ENCODE data around the gene TEF.
A peak's percentile ranks its signal among the peaks of the same experiment; 100 is the strongest.

Gene TEF

GRCh38 chr22:41381329-41382097 is at the start of gene TEF:
TEF (plus strand) TSS chr22:41381942; CDS start chr22:41382045, 103 bp downstream.
- TF ChIP-seq TEAD4 (IDR thresholded peaks at IDR 0.05) (no peak), TCF12 (IDR thresholded peaks at IDR 0.05; ENCODE audit: low read depth) (no peak), NFIC (IDR thresholded peaks at IDR 0.05) (no peak), FOXM1 (IDR thresholded peaks at IDR 0.05; ENCODE audit: borderline replicate concordance, low read depth) (no peak), RAD21 (IDR thresholded peaks at IDR 0.05; ENCODE audit: low read depth) (no peak), MAX (IDR thresholded peaks at IDR 0.05) (peak; percentile 90), CREB1 (IDR thresholded peaks at IDR 0.05; ENCODE audit: low read depth) (no peak), ZBTB7A (IDR thresholded peaks at IDR 0.05; ENCODE audit: low read depth) (peak; percentile 91), USF1 (IDR thresholded peaks at IDR 0.05) (peak; percentile 97), CEBPB (IDR thresholded peaks at IDR 0.05) (no peak), TAF1 (IDR thresholded peaks at IDR 0.05; ENCODE audit: low read depth) (no peak), REST (IDR thresholded peaks at IDR 0.05; ENCODE audit: low read depth) (no peak), YY1 (IDR thresholded peaks at IDR 0.05; ENCODE audit: low read depth) (no peak), EGR1 (IDR thresholded peaks at IDR 0.05) (no peak), EP300 (IDR thresholded peaks at IDR 0.05; ENCODE audit: borderline replicate concordance) (no peak)

GRCh38 chr22:41332217-41332939 is 49.4 kb upstream of the TEF start:
- TF ChIP-seq TCF12 (IDR thresholded peaks at IDR 0.05; ENCODE audit: low read depth) = no peak
- TF ChIP-seq USF1 (IDR thresholded peaks at IDR 0.05) = no peak
- TF ChIP-seq CEBPB (IDR thresholded peaks at IDR 0.05) = no peak
- no peak for TF ChIP-seq EP300 (IDR thresholded peaks at IDR 0.05; ENCODE audit: borderline replicate concordance)
- TF ChIP-seq ZBTB7A (IDR thresholded peaks at IDR 0.05; ENCODE audit: low read depth) = no peak
- no peak for TF ChIP-seq TEAD4 (IDR thresholded peaks at IDR 0.05)
- TF ChIP-seq MAX (IDR thresholded peaks at IDR 0.05) = no peak
- no peak for TF ChIP-seq CREB1 (IDR thresholded peaks at IDR 0.05; ENCODE audit: low read depth)
- TF ChIP-seq FOXM1 (IDR thresholded peaks at IDR 0.05; ENCODE audit: borderline replicate concordance, low read depth) = no peak
- no peak for TF ChIP-seq REST (IDR thresholded peaks at IDR 0.05; ENCODE audit: low read depth)
- TF ChIP-seq YY1 (IDR thresholded peaks at IDR 0.05; ENCODE audit: low read depth) = no peak
- no peak for TF ChIP-seq TAF1 (IDR thresholded peaks at IDR 0.05; ENCODE audit: low read depth)
- TF ChIP-seq EGR1 (IDR thresholded peaks at IDR 0.05) = no peak
- no peak for TF ChIP-seq RAD21 (IDR thresholded peaks at IDR 0.05; ENCODE audit: low read depth)
- TF ChIP-seq NFIC (IDR thresholded peaks at IDR 0.05) = no peak

- TF ChIP-seq TCF12 (IDR thresholded peaks at IDR 0.05; ENCODE audit: low read depth) (no peak), ZBTB7A (IDR thresholded peaks at IDR 0.05; ENCODE audit: low read depth) (no peak), TAF1 (IDR thresholded peaks at IDR 0.05; ENCODE audit: low read depth) (no peak), EGR1 (IDR thresholded peaks at IDR 0.05) (no peak), FOXM1 (IDR thresholded peaks at IDR 0.05; ENCODE audit: borderline replicate concordance, low read depth) (no peak), CEBPB (IDR thresholded peaks at IDR 0.05) (no peak), RAD21 (IDR thresholded peaks at IDR 0.05; ENCODE audit: low read depth) (no peak), NFIC (IDR thresholded peaks at IDR 0.05) (no peak), REST (IDR thresholded peaks at IDR 0.05; ENCODE audit: low read depth) (no peak), MAX (IDR thresholded peaks at IDR 0.05) (no peak), USF1 (IDR thresholded peaks at IDR 0.05) (no peak), EP300 (IDR thresholded peaks at IDR 0.05; ENCODE audit: borderline replicate concordance) (no peak), CREB1 (IDR thresholded peaks at IDR 0.05; ENCODE audit: low read depth) (no peak), YY1 (IDR thresholded peaks at IDR 0.05; ENCODE audit: low read depth) (no peak), TEAD4 (IDR thresholded peaks at IDR 0.05) (no peak)
Observed at GRCh38 chr22:41333806-41334205, 47.9 kb upstream of the TEF start.

Measured in Ishikawa (cell line).